ENCODE data around the gene CUX1.
"Not testable (repeated sequence)": the region's sequence is repeated elsewhere in the genome, so short reads cannot be mapped to it uniquely, and the experiment has no call there.

CUX1 gene

GRCh38 chr7:102214477-102215072 is 397.1 kb downstream of the CUX1 start:
- DNase-seq (ENCODE audit: low read depth in 3 of 3) = no peak

GRCh38 chr7:102215256-102215655 is 397.8 kb downstream of the CUX1 start:
- DNase-seq (ENCODE audit: low read depth in 3 of 3) = no peak

GRCh38 chr7:102215711-102216110 is 398.3 kb downstream of the CUX1 start:
- no peak for DNase-seq (ENCODE audit: low read depth in 3 of 3)

- DNase-seq (ENCODE audit: low read depth in 3 of 3) = no peak
Observed at GRCh38 chr7:102216573-102217314, 399.3 kb downstream of the CUX1 start.

GRCh38 chr7:102220229-102220850 is 402.9 kb downstream of the CUX1 start:
- no peak for DNase-seq (ENCODE audit: low read depth in 3 of 3)

GRCh38 chr7:102220960-102221800 is 403.8 kb downstream of the CUX1 start:
- no peak for DNase-seq (ENCODE audit: low read depth in 3 of 3)

GRCh38 chr7:102221961-102222360 is 404.5 kb downstream of the CUX1 start:
- no peak for DNase-seq (ENCODE audit: low read depth in 3 of 3)

- DNase-seq (ENCODE audit: low read depth in 3 of 3) = no peak
Observed at GRCh38 chr7:102222445-102222844, 405.0 kb downstream of the CUX1 start.

GRCh38 chr7:102223184-102223583 is 405.8 kb downstream of the CUX1 start:
- no peak for DNase-seq (ENCODE audit: low read depth in 3 of 3)

GRCh38 chr7:102225025-102225424 is 407.6 kb downstream of the CUX1 start:
- DNase-seq (ENCODE audit: low read depth in 3 of 3) = no peak

- no peak for DNase-seq (ENCODE audit: low read depth in 3 of 3)
Observed at GRCh38 chr7:102227371-102227770, 409.9 kb downstream of the CUX1 start.

GRCh38 chr7:102228935-102229334 is 411.5 kb downstream of the CUX1 start:
- DNase-seq (ENCODE audit: low read depth in 3 of 3) = no peak

- not testable (repeated sequence) for DNase-seq (ENCODE audit: low read depth in 3 of 3)
Observed at GRCh38 chr7:102230162-102230561, 412.7 kb downstream of the CUX1 start.

GRCh38 chr7:102230593-102230992 is 413.2 kb downstream of the CUX1 start:
- no peak for DNase-seq (ENCODE audit: low read depth in 3 of 3)

GRCh38 chr7:102232611-102233286 is 415.3 kb downstream of the CUX1 start:
- DNase-seq (ENCODE audit: low read depth in 3 of 3) = no peak

GRCh38 chr7:102234131-102234530 is 416.7 kb downstream of the CUX1 start:
- DNase-seq (ENCODE audit: low read depth in 3 of 3) = no peak

GRCh38 chr7:102234801-102235550 is 417.6 kb downstream of the CUX1 start:
- no peak for DNase-seq (ENCODE audit: low read depth in 3 of 3)

- DNase-seq (ENCODE audit: low read depth in 3 of 3) = no peak
Observed at GRCh38 chr7:102236102-102236501, 418.7 kb downstream of the CUX1 start.

- peak; percentile 15 to 34 (median 21) for DNase-seq (ENCODE audit: low read depth in 3 of 3)
Observed at GRCh38 chr7:102236592-102237287, 419.3 kb downstream of the CUX1 start.

GRCh38 chr7:102239206-102239820 is 421.9 kb downstream of the CUX1 start:
- DNase-seq (ENCODE audit: low read depth in 3 of 3) = no peak
